Measurements from ENCODE around the gene INPP5A. TPM values are rescaled to one million over a fixed set of nuclear protein-coding genes. Genes with fewer than 3 reads are reported as not detected.

INPP5A gene
- total and polyA plus RNA-seq, 10 of the 15 experiments (the other 5 are each of a cell fraction or from before 2014, with no cell fraction given) = 0.52 to 15.0 (median 6.3) TPM

DNA sequence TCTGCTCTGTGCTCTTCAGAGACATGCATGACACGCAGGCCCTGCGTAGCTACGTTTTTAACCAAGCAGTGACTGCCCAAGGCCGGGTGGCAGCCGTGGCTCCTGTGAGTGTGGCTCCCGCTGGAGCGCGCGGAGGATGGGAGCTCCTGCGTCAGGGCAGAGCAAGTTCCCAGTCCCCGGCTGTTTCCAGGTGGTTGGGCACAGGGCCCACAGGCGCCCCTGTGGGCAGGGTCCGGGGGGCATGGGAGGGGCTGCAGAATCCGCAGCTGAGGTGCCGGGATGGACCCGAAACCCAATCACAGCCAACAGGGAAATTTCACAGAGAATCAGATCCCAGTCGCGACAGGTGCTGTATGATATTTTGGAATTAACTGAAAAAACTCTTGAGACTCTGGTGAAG is 238.6 kb downstream of the INPP5A start:
- ATAC-seq (no peak), FAIRE-seq (no peak), DNase-seq (ENCODE audit: low read depth, low spot score) (no peak)
- in situ Hi-C loops (cut with MboI) = no loop called here
- Histone ChIP-seq H3K4me2 (ENCODE audit: control insufficient read depth, insufficient read depth) (no peak overlapping the region), H2AFZ (ENCODE audit: control insufficient read depth, low read depth, low read length) (no peak overlapping the region), H4K20me1 (ENCODE audit: control insufficient read depth, insufficient read depth) (no peaks in the 10 kb centered on the region), H3K36me3 (ENCODE audit: control insufficient read depth in 2 of 2, insufficient read depth in 2 of 2, low read length in 1 of 2) (no peaks in the 10 kb centered on the region; a peak in 1 of 4 replicates), H3K4me1 (ENCODE audit: control insufficient read depth, insufficient read depth, low read length) (no peaks in the 10 kb centered on the region), H3K9me3 (replicated peaks; ENCODE audit: control insufficient read depth, insufficient read depth, low read length) (no peaks in the 10 kb centered on the region; the same call in 2 of the 3 replicates), H3K9ac (ENCODE audit: control insufficient read depth, insufficient read depth, low read length) (no peak overlapping the region), H3K27me3 (replicated peaks in 1 of 2; ENCODE audit: control insufficient read depth in 2 of 2, insufficient read depth in 2 of 2, low read length in 1 of 2) (no peaks in the 10 kb centered on the region), H3K79me2 (ENCODE audit: control insufficient read depth, insufficient read depth, low read length) (no peaks in the 10 kb centered on the region), H3K27ac (ENCODE audit: control insufficient read depth, insufficient read depth) (no peak overlapping the region), H3K4me3 (no peak overlapping the region)
- SMC1A ChIA-PET (ENCODE audit: uncharacterized antibody, unreplicated experiment) = no interaction called here
- intact Hi-C loops (cut with micrococcal nuclease; ENCODE audit: unreplicated experiment) = no loop called here
- POLR2A ChIA-PET = no interaction called here
- WGBS (ENCODE audit: insufficient coverage, insufficient replicate concordance, low lambda C conversion rate, missing lambda C conversion rate) = 76% methylated on average over 18 of the region's 18 CpGs
- RAD21 ChIA-PET (ENCODE audit: unreplicated experiment) = no interaction called here
- CTCF ChIA-PET = no interaction called here
- BruUV-seq (replicated peaks) = no TSS peak
- TF ChIP-seq, protein P1, sequence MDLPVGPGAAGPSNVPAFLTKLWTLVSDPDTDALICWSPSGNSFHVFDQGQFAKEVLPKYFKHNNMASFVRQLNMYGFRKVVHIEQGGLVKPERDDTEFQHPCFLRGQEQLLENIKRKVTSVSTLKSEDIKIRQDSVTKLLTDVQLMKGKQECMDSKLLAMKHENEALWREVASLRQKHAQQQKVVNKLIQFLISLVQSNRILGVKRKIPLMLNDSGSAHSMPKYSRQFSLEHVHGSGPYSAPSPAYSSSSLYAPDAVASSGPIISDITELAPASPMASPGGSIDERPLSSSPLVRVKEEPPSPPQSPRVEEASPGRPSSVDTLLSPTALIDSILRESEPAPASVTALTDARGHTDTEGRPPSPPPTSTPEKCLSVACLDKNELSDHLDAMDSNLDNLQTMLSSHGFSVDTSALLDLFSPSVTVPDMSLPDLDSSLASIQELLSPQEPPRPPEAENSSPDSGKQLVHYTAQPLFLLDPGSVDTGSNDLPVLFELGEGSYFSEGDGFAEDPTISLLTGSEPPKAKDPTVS (IDR thresholded peaks at IDR 0.05; ENCODE audit: low read depth, low read length) = no peak
- TF ChIP-seq MEF2A (IDR thresholded peaks at IDR 0.05; ENCODE audit: insufficient read depth, low read depth, low read length) (no peak), NR2C1 (IDR thresholded peaks at IDR 0.05) (no peak), MXI1 (IDR thresholded peaks at IDR 0.05; ENCODE audit: low read depth, low read length) (no peak), STAT1 (conservative IDR thresholded peaks at IDR 0.05) (no peak), ZNF274 (IDR thresholded peaks at IDR 0.05; ENCODE audit: insufficient read depth, insufficient read length) (no peak), CEBPB (IDR thresholded peaks at IDR 0.05; ENCODE audit: borderline replicate concordance in 1 of 2, low read depth in 2 of 2, low read length in 2 of 2) (no peak), SRF (IDR thresholded peaks at IDR 0.05; ENCODE audit: low read depth in 2 of 2, low read length in 2 of 2) (no peak)
- TF ChIP-seq, protein P2, sequence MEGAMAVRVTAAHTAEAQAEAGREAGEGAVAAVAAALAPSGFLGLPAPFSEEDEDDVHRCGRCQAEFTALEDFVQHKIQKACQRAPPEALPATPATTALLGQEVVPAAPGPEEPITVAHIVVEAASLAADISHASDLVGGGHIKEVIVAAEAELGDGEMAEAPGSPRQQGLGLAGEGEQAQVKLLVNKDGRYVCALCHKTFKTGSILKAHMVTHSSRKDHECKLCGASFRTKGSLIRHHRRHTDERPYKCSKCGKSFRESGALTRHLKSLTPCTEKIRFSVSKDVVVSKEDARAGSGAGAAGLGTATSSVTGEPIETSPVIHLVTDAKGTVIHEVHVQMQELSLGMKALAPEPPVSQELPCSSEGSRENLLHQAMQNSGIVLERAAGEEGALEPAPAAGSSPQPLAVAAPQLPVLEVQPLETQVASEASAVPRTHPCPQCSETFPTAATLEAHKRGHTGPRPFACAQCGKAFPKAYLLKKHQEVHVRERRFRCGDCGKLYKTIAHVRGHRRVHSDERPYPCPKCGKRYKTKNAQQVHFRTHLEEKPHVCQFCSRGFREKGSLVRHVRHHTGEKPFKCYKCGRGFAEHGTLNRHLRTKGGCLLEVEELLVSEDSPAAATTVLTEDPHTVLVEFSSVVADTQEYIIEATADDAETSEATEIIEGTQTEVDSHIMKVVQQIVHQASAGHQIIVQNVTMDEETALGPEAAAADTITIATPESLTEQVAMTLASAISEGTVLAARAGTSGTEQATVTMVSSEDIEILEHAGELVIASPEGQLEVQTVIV (IDR thresholded peaks at IDR 0.05; ENCODE audit: borderline replicate concordance, partially characterized antibody) = no peak
- TF ChIP-seq, protein P3, sequence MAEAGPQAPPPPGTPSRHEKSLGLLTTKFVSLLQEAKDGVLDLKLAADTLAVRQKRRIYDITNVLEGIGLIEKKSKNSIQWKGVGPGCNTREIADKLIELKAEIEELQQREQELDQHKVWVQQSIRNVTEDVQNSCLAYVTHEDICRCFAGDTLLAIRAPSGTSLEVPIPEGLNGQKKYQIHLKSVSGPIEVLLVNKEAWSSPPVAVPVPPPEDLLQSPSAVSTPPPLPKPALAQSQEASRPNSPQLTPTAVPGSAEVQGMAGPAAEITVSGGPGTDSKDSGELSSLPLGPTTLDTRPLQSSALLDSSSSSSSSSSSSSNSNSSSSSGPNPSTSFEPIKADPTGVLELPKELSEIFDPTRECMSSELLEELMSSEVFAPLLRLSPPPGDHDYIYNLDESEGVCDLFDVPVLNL (IDR thresholded peaks at IDR 0.05; ENCODE audit: low read depth, low read length) = no peak

Data from GM12878 (cell line).